Measurements from ENCODE around the gene OR6K2. TPM values are rescaled to one million over a fixed set of nuclear protein-coding genes. Genes with fewer than 3 reads are reported as not detected.

The OR6K2 gene
- not detected in 2 replicates for total RNA-seq

GRCh38 chr1:158700552-158700951 lies at the start of gene OR6K2:
OR6K2 (minus strand) TSS chr1:158700652; CDS start chr1:158700652, 0 bp downstream.

GRCh38 chr1:158720620-158721019 lies 20.2 kb upstream of the OR6K2 start, which contains the start of gene OR6K3:
OR6K3 (minus strand) TSS chr1:158720720; CDS start chr1:158718115, 2,605 bp downstream.

DNA sequence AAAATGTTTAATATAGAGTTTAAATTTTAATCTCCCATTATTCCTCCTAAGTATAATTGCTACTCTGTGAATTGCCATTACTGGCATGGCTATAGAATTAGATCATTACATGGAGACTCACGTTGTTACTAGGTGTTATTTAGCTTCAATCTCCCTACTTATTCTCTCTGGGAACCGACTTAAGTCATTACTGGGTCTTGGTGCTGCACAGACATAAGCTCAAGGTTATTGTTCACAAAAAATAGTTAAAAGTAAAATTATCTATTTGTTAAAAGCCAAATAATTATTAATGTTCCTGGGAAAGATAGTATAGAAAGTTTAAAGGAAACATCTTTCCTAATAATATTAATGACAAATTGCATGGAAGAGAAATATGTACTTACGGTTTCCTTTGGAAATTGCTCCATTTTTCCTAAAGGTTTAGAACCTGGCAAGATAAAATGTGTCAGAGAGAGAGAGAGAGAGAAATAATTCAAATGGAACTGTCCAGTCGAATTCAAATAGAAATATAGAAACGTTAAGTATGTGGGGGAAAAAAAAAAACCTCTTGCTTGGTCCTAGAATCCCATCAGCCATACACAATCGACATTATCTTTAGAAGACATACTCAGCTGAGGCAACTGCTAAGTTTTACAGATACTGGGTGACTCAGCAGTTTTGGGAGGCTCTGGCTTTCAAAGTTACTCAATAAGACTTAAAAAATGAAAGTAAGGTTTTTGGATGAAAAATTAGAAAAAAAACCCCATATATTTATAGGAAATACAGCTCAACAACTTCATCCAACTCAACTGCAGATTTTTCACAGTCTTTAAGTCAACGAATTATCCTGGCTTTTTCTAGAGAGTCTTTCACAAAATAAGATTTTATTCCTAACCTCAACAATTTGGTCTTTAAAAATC lies 14.1 kb downstream of the OR6K2 start, which contains the start of gene SPTA1:
Gene SPTA1, minus strand, starts transcription at position 605 of the 899 bp plus-strand sequence. Its CDS starts 198 bp downstream, at position 407.

Other genes starting within 250 kb of the OR6K2 start
- gene OR10K1, start 238.8 kb downstream of the OR6K2 start, total RNA-seq, result not detected in 2 replicates
- gene OR10R2, start 228.4 kb downstream of the OR6K2 start, total RNA-seq, result not detected in 2 replicates
- not detected in 2 replicates for gene OR6Y1, start 146.2 kb downstream of the OR6K2 start, total RNA-seq
- not detected in 2 replicates for gene OR6P1, start 130.1 kb downstream of the OR6K2 start, total RNA-seq
- gene OR10X1, start 120.8 kb downstream of the OR6K2 start, total RNA-seq, result not detected in 2 replicates
- gene OR10Z1, start 95.4 kb downstream of the OR6K2 start, total RNA-seq, result not detected in 2 replicates
- gene SPTA1, start 13.9 kb downstream of the OR6K2 start, total RNA-seq, result 5.9 and 14.6 TPM in 2 replicates
- 0.19 TPM in 1 of 2 replicates, not detected in the other for gene OR6K3, start 20.1 kb upstream of the OR6K2 start, total RNA-seq
- gene OR6K6, start 54.1 kb upstream of the OR6K2 start, total RNA-seq, result not detected in 2 replicates
- not detected in 2 replicates for gene OR6N1, start 71.5 kb upstream of the OR6K2 start, total RNA-seq
- not detected in 2 replicates for gene OR6N2, start 80.6 kb upstream of the OR6K2 start, total RNA-seq
- gene MNDA, start 130.7 kb upstream of the OR6K2 start, total RNA-seq, result not detected in 2 replicates
- not detected in 2 replicates for gene PYHIN1, start 230.9 kb upstream of the OR6K2 start, total RNA-seq